K562 (cell line): ENCODE measurements around the gene ULK1.
"Not testable (repeated sequence)": the region's sequence is repeated elsewhere in the genome, so short reads cannot be mapped to it uniquely, and the experiment has no call there.

Experiments used
- BACH1 ChIP-seq: fragments of 200-800 bp; sonication (Bioruptor generic); IDR thresholded peaks from 2 replicates; pipeline ENCODE4 v1.6.1; 2016; ENCODE audit warnings: missing genetic modification characterization, missing compliant biosample characterization
- CBFB ChIP-seq: sonication (generic); formaldehyde crosslinking; IDR thresholded peaks from 2 replicates; pipeline ENCODE4 v1.4.0; 2020; ENCODE audit warnings: mild to moderate bottlenecking, missing genetic modification reagents
- EZH2 ChIP-seq: IDR thresholded peaks from 2 replicates; pipeline ENCODE4 v1.6.1; 2012; ENCODE audit warnings: low read depth, mild to moderate bottlenecking, inconsistent platforms, low read length, borderline replicate concordance
- FOXJ3 ChIP-seq: sonication (generic); formaldehyde crosslinking; IDR thresholded peaks from 2 replicates; pipeline ENCODE4 v1.4.0; 2020; ENCODE audit warnings: mild to moderate bottlenecking, missing genetic modification reagents
- NCOA4 ChIP-seq: fragments of 450-650 bp; IDR thresholded peaks from 2 replicates; pipeline ENCODE4 v1.6.1; 2018; ENCODE audit warnings: mild to moderate bottlenecking; ENCODE audit not compliant: partially characterized antibody
- POLR2AphosphoS2 ChIP-seq: IDR thresholded peaks from 2 replicates; pipeline ENCODE4 v1.6.1; 2012; ENCODE audit warnings: low read length, improper control_type of control experiment
- SAP30 ChIP-seq: fragments of 200-600 bp; sonication (generic); IDR thresholded peaks from 2 replicates; pipeline ENCODE4 v1.6.1; 2012; ENCODE audit warnings: borderline replicate concordance, low read depth, mild to moderate bottlenecking, moderate library complexity, low read length, control low read depth, inconsistent platforms; ENCODE audit not compliant: insufficient read depth, poor library complexity, severe bottlenecking
- SREBF2 ChIP-seq: sonication (generic); formaldehyde crosslinking; IDR thresholded peaks from 2 replicates; pipeline ENCODE4 v1.4.0; 2020; ENCODE audit warnings: mild to moderate bottlenecking, missing genetic modification reagents
- TF ChIP-seq, protein P1 (sequence below): sonication (generic); formaldehyde crosslinking; IDR thresholded peaks from 2 replicates; pipeline ENCODE4 v1.8.0; 2022; ENCODE audit warnings: missing genetic modification reagents, mild to moderate bottlenecking, borderline replicate concordance
- TF ChIP-seq, protein P2 (sequence below), 3 experiments: IDR thresholded peaks in 2 of 3; conservative IDR thresholded peaks in 1 of 3; 2 replicates each; pipeline ENCODE4 v1.5.1; 2011 to 2012; ENCODE audit warnings: low read length in 3 of 3, mild to moderate bottlenecking in 3 of 3, control low read depth in 2 of 3, improper control_type of control experiment in 1 of 3, inconsistent platforms in 1 of 3, low read depth in 1 of 3, mixed read lengths in 1 of 3, moderate library complexity in 1 of 3; ENCODE audit not compliant: insufficient read depth in 2 of 3

DNA sequence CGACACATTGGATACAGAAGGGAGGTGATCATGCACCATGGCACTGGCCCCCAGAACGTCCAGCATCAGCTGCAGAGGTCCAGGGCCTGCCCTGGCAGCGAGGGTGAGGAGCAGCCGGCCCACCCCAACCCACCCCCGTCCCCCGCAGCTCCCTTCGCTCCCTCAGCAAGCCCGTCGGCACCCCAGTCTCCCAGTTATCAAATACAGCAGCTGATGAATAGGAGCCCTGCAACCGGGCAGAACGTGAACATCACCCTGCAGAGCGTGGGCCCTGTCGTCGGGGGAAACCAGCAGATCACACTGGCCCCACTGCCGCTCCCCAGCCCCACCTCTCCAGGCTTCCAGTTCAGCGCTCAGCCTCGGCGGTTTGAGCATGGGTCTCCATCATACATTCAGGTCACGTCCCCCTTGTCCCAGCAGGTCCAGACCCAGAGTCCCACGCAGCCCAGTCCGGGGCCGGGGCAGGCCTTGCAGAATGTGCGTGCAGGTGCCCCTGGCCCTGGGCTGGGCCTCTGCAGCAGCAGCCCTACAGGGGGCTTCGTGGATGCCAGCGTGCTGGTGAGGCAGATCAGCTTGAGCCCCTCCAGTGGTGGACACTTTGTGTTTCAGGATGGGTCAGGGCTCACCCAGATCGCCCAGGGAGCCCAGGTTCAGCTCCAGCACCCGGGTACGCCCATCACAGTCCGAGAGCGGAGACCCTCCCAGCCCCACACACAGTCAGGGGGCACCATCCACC is 66.3 kb downstream of the ULK1 start:
- TF ChIP-seq, protein P1, sequence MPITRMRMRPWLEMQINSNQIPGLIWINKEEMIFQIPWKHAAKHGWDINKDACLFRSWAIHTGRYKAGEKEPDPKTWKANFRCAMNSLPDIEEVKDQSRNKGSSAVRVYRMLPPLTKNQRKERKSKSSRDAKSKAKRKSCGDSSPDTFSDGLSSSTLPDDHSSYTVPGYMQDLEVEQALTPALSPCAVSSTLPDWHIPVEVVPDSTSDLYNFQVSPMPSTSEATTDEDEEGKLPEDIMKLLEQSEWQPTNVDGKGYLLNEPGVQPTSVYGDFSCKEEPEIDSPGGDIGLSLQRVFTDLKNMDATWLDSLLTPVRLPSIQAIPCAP (CRISPR knock-in tag): not testable (repeated sequence)
- TF ChIP-seq SAP30; BACH1 (tag); POLR2AphosphoS2; EZH2; FOXJ3 (CRISPR knock-in tag); NCOA4; SREBF2; CBFB: not testable (repeated sequence)
- TF ChIP-seq, protein P2, sequence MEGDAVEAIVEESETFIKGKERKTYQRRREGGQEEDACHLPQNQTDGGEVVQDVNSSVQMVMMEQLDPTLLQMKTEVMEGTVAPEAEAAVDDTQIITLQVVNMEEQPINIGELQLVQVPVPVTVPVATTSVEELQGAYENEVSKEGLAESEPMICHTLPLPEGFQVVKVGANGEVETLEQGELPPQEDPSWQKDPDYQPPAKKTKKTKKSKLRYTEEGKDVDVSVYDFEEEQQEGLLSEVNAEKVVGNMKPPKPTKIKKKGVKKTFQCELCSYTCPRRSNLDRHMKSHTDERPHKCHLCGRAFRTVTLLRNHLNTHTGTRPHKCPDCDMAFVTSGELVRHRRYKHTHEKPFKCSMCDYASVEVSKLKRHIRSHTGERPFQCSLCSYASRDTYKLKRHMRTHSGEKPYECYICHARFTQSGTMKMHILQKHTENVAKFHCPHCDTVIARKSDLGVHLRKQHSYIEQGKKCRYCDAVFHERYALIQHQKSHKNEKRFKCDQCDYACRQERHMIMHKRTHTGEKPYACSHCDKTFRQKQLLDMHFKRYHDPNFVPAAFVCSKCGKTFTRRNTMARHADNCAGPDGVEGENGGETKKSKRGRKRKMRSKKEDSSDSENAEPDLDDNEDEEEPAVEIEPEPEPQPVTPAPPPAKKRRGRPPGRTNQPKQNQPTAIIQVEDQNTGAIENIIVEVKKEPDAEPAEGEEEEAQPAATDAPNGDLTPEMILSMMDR (IDR thresholded peaks at IDR 0.05 in 2 of 3, conservative IDR thresholded peaks at IDR 0.05 in 1 of 3; ENCODE audit: insufficient read depth in 2 of 3, low read depth in 1 of 3, low read length in 3 of 3): not testable (repeated sequence)
